ENCODE data around the gene ACTR6.
A peak's percentile ranks its signal among the peaks of the same experiment; 100 is the strongest.

ACTR6 gene

DNA sequence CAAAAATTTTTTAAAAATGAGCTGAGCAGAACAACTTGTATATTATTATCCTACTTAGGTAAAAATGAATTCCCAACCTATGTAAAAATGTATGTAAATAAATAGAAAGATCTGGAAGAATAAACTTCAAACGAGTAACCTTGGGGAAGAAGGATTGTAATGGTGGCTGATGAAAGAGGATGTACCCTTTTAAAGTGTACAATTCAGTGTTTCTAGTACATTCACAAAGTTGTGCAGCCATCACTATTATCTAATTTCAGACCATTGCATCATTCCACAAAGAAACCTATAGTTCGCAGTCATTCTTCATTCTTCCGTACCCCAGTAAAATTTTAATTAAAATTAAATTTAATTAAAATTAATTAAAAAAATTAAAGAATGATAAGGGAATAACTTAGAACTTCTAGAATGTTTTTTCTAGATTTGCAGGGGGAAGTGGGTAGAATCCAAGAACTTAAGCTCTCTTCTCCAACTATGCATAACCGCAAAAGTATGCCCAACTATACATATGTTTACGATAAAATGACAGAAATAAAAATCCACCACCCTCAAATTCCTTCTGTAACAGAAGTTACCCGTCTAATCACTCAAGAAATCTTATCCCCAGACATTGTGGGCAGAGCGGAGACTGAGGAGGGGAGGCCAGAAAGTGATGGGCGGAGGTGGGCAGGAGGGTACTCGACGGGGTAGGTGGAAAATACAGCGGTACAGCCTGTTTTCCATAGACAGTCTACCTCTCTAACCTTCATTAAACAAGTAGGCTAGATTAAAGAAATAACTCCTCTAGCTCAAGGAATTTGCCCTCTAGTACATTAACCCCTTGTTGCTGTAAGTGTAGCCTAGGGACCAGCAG is 65.3 kb downstream of the ACTR6 start:
- DNase-seq (ENCODE audit: low read depth in 1 of 2, low spot score in 1 of 2) = no peak
- in situ Hi-C loops (cut with HindIII; ENCODE audit: low pct_unique_long_range_greater_than_20kb, low sequenced_read_pairs) = no loop called here
- TF ChIP-seq JUND (IDR thresholded peaks at IDR 0.05; ENCODE audit: low read depth) = no peak

GRCh38 chr12:100266585-100266834 is 65.9 kb downstream of the ACTR6 start:
- peak in 1 of 2 experiments; percentile 89 for DNase-seq (ENCODE audit: low read depth in 1 of 2, low spot score in 1 of 2)

GRCh38 chr12:100266835-100267602 is 66.4 kb downstream of the ACTR6 start, which contains the start of the genes DEPDC4 and SCYL2:
DEPDC4 (minus strand) TSS chr12:100267079; CDS start chr12:100267076, 3 bp downstream.
SCYL2 (plus strand) TSS chr12:100267177; CDS start chr12:100282971, 15,794 bp downstream.
- TF ChIP-seq JUND (IDR thresholded peaks at IDR 0.05; ENCODE audit: low read depth) = no peak
- peak; percentile 75 to 100 for DNase-seq (ENCODE audit: low read depth in 1 of 2, low spot score in 1 of 2)
- in situ Hi-C loops (cut with HindIII; ENCODE audit: low pct_unique_long_range_greater_than_20kb, low sequenced_read_pairs) = no loop called here

More at GRCh38 chr12:100266585-100266834, 65.9 kb downstream of the ACTR6 start:
- in situ Hi-C loops (cut with HindIII; ENCODE audit: low pct_unique_long_range_greater_than_20kb, low sequenced_read_pairs) = no loop called here
- no peak for TF ChIP-seq JUND (IDR thresholded peaks at IDR 0.05; ENCODE audit: low read depth)

DNA sequence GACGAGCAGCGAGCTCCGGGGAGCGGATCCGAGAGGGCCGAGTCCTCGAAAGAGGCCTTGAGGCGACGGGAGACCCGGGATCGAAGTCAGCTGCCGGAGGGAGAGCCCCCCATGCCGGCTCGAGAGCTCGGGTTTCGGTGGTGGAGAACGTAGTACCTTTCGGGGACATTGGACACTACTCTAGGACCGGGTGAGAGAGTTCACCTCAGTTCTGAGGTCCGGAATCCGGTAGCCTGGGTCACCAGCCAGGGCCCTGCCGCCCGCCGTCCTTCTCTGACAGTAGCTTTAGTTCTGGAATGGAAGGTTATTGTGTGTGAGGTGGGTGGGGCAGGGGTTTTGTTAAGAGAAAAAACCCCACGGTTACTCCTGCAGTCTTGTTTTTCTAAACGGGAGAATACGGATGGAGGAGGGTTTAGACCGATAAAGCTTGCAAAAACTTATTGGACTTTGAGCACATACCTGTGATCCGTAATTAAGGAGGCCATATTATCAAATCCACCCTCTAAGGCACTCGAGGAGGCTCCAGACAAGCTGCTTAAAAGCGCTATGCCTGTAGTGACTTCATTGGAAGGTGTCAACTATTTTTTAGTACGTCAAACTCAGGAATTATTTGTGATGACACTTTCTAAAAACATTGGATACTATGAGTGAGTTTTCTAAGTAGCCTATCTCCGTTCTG is 67.1 kb downstream of the ACTR6 start:
- TF ChIP-seq JUND (IDR thresholded peaks at IDR 0.05; ENCODE audit: low read depth) = no peak
- in situ Hi-C loops (cut with HindIII; ENCODE audit: low pct_unique_long_range_greater_than_20kb, low sequenced_read_pairs) = no loop called here
- DNase-seq (ENCODE audit: low read depth in 1 of 2, low spot score in 1 of 2) = peak; percentile 14 to 41

DNA sequence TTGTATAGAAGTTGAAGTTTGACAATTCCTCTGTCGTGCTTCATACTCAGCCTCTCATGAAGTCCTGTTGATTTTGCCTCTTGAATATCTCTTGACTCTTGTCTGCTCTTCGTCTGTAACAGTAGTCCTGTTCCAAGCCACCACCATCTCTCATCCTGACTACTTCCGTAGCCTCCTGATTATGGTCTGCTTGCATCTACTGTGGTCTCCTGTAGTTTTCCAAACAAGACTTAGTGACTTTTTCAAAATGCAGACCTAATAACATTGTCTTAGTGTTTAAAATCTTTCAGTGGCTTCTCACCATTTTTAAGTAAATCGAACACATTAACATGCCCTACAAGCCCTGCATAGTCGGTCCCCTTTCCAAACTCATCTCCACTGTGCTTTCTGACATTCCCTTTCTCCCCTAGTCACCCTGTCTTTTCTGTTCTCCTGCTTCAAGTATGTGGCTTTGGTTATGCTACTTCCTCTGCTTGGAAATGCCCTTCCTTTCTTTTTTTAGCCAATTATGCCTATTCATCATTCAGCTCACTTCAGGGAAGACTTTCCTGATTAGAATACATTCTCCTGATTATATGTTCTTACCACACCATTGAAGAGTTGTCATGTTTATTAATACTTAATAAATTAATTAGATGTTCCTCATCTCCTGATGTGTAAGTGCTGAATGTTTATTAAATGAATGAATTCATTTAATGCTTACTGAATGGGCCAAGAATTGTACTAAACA is 68.4 kb downstream of the ACTR6 start:
- in situ Hi-C loops (cut with HindIII; ENCODE audit: low pct_unique_long_range_greater_than_20kb, low sequenced_read_pairs) = no loop called here
- DNase-seq (ENCODE audit: low read depth in 1 of 2, low spot score in 1 of 2) = peak in 1 of 2 experiments; percentile 12
- TF ChIP-seq JUND (IDR thresholded peaks at IDR 0.05; ENCODE audit: low read depth) = no peak

- in situ Hi-C loops (cut with HindIII; ENCODE audit: low pct_unique_long_range_greater_than_20kb, low sequenced_read_pairs) = no loop called here
- DNase-seq (ENCODE audit: low read depth in 1 of 2, low spot score in 1 of 2) = no peak
- TF ChIP-seq JUND (IDR thresholded peaks at IDR 0.05; ENCODE audit: low read depth) = no peak
These were observed 73.2 kb downstream of the ACTR6 start for GRCh38 chr12:100273782-100274181.

Data from T47D (cell line).